ENCODE measurements around the gene TRIM27. TPM values are rescaled to one million over a fixed set of nuclear protein-coding genes. Genes with fewer than 3 reads are reported as not detected.
A peak's percentile ranks its signal among the peaks of the same experiment; 100 is the strongest.

Gene TRIM27
- total RNA-seq, 1 experiment from 2014 or later: 79.8 TPM

- no peak for TF ChIP-seq ZNF281 (CRISPR knock-in tag; IDR thresholded peaks at IDR 0.05)
- no peak for TF ChIP-seq NFYB (CRISPR knock-in tag; conservative IDR thresholded peaks at IDR 0.05; ENCODE audit: low read depth)
- peak; percentile 41; the same call in 1 of the 2 replicates for TF ChIP-seq TEAD1 (CRISPR knock-in tag; IDR thresholded peaks at IDR 0.05)
- no peak for TF ChIP-seq STAT6 (CRISPR knock-in tag; conservative IDR thresholded peaks at IDR 0.05; ENCODE audit: low read depth)
- 0 out of 2 replicates have a peak, but pooled peaks have one; percentile 80 for TF ChIP-seq GTF2I (CRISPR knock-in tag; conservative IDR thresholded peaks at IDR 0.05)
- no peak for TF ChIP-seq GRHL2 (CRISPR knock-in tag; IDR thresholded peaks at IDR 0.05; ENCODE audit: insufficient replicate concordance, severe bottlenecking)
- peak; percentile 15 for TF ChIP-seq MAX (CRISPR knock-in tag; IDR thresholded peaks at IDR 0.05)
- no peak for TF ChIP-seq SMAD4 (CRISPR knock-in tag; IDR thresholded peaks at IDR 0.05)
- no peak for TF ChIP-seq OVOL2 (CRISPR knock-in tag; IDR thresholded peaks at IDR 0.05; ENCODE audit: borderline replicate concordance)
- no peak for TF ChIP-seq USF2 (CRISPR knock-in tag; IDR thresholded peaks at IDR 0.05)
- TF ChIP-seq CREB1 (CRISPR knock-in tag; IDR thresholded peaks at IDR 0.05): no peak
- TF ChIP-seq NFATC4 (CRISPR knock-in tag; IDR thresholded peaks at IDR 0.05): no peak
- no peak for TF ChIP-seq ZNF263 (CRISPR knock-in tag; IDR thresholded peaks at IDR 0.05; ENCODE audit: low read depth)
- no peak for TF ChIP-seq ZNF425 (CRISPR knock-in tag; conservative IDR thresholded peaks at IDR 0.05)
Observed at GRCh38 chr6:28943557-28944411, 20.0 kb upstream of the TRIM27 start (continued).

GRCh38 chr6:28943223-28943556, 19.4 kb upstream of the TRIM27 start:
- POLR2A ChIA-PET: no interaction called here
- Mint-ChIP-seq H3K27me3 (ENCODE audit: low read depth) (peaks cover 9% of the 10 kb centered on the region), H3K36me3 (no peaks in the 10 kb centered on the region), H3K27ac (no peak overlapping the region; the same call in 1 of the 2 replicates), H3K9me3 (no peaks in the 10 kb centered on the region), H3K4me3 (peak overlapping the region; percentile 95), H3K4me1 (peaks cover 37% of the 10 kb centered on the region)
- no peak for DNase-seq (ENCODE audit: low spot score)
- CTCF ChIA-PET: no interaction called here
- no peak for ATAC-seq
- TF ChIP-seq USF1 (CRISPR knock-in tag; IDR thresholded peaks at IDR 0.05) (no peak), ZNF263 (CRISPR knock-in tag; IDR thresholded peaks at IDR 0.05; ENCODE audit: low read depth) (no peak), HMGXB4 (CRISPR knock-in tag; IDR thresholded peaks at IDR 0.05) (no peak), HMGA2 (CRISPR knock-in tag; IDR thresholded peaks at IDR 0.05) (no peak)
